Fibroblast of skin of left quadriceps (primary cell): ENCODE measurements around the gene RALY.
A peak's percentile ranks its signal among the peaks of the same experiment; 100 is the strongest.

Experiments
- DNase-seq, 2 experiments: peaks; one replicate each; pipeline ENCODE4 v3.0.0-alpha.2; 2013; ENCODE audit warnings: low read depth in 2 of 2

RALY gene

DNA sequence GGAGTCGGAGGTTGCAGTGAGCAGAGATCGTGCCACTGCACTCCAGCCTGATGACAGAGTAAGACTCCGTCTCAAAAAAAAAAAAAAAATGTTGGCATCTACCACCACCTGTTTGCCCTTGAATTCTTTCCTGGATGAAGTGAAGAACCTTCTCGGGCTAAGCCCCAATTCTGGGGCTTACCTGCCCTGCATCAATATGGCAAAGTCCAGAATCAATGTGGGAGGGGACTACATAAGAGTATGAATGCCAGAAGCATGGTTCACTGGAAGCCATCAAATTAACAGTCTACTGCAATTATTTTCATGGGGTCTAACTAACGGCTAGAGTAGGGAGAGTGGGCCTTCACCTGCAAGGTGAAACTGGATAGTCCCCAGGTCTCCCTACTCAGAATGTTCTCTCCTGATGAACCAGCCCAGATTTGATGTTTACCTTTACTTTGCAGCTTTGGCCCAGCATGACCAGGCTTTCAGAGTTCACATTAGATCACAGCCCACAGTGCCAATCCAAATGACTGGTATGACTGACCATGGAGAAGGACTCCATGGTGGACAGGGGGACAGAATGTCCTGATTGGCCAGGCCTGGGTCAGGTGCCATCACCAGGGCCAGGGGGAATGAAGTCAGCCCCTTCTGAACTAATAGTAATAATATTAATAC is 7.0 kb upstream of the RALY start:
- DNase-seq, result no peak

DNA sequence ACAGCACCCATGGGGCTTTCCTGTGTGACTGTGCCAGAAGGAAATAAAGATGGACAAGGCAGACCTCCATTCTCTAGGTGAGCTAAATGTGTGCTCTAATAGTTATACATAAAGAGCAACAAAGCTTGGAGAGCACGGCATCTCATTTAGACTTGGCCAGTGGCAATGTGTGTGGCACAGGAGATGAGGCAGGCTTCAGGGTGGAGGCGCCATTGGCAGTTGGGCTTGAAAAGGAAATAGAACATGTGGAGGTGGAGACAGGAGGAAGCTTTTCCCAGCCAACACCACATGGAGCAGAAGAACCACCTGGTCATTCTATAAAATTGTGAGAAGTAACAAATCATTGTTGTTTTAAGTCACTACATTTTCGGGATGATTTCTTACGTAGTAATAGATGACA is 3.6 kb upstream of the RALY start:
- DNase-seq, result no peak

DNA sequence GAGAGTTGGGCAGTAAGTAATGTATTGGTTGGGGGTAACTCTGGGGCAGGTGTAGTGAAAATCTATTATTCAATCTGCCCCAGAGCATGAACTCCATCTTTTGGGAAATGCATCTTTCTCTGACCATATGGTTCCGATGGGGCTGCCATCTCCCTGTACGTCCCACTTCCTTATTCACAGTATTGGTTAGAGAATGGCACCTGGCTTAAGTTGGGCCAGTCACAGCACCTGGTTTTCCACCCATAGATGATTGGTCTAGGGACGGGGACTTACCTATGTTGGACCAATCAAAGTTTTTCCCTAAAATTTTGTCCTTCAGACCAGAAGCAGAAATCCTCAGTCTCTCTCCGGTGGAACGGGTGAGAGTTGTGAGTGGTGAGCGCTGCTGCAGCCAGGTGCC is 2.2 kb upstream of the RALY start:
- DNase-seq, result no peak

DNA sequence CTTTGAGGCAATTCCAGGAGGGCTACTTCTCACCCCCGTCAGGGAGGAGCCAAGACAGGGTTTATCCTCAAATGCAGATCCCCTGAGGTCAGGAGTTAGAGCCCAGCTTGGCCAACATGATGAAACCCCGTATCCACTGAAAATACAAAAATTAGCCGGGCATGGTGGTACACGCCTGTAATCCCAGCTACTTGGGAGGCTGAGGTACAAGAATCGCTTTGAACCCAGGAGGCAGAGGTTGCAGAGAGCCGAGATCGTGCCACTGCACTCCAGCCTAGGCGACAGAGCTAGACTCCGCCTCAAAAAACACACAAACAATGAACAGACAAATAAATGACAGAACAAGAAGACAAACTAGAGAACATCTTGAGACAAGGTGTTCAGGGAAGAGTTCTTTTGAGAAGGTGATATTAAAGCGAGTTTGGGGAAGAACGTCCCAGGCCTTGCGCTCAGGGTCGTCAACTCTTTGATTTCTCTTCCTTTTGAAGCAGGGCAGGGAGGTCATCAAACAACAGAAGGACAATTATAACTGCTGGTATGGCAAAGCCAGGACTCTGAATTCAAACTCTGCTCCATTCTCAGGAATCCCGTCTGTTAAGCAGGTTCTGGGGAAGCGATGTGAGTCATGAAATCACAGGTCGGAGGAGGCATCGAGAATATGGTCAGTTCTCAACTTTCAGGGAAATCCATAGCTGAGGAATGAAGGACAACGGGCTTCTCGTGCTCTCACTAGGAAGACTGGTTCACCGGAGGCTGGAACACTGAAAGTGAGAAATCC is 1.4 kb upstream of the RALY start:
- DNase-seq, result no peak

DNA sequence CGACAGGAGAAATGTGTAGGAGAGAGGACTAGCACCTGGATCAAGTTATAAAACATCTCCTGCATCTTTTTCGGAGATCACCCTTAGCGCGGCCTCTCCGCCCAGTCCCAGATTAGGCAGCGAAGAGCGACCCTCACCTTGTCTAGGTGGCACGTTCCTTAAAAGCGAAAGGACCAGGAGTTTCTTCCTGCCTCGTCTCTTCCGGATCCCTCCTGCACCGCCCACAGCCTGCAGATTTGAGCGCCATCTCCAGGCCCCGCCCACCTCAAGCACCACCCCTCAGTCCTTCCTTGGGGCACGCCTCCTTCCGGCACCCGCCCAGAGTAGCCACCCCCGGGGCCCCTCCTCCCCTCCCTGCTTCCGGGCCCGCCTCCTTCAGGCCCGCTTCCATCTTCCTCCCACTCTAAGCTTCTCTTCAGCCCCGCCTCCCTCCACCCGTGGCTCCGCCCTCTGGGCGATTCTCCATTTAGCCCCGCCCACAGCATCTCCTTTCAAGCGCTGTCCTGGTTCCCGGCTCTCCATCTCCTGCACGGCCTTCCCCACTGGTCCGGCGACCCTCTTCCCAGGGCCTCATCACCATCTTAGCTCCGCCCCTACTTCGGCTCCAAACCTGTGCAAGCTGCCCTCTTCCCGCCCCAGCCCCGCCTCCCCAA is 662 bp upstream of the RALY start:
- DNase-seq, result peak; percentile 98 to 99

DNA sequence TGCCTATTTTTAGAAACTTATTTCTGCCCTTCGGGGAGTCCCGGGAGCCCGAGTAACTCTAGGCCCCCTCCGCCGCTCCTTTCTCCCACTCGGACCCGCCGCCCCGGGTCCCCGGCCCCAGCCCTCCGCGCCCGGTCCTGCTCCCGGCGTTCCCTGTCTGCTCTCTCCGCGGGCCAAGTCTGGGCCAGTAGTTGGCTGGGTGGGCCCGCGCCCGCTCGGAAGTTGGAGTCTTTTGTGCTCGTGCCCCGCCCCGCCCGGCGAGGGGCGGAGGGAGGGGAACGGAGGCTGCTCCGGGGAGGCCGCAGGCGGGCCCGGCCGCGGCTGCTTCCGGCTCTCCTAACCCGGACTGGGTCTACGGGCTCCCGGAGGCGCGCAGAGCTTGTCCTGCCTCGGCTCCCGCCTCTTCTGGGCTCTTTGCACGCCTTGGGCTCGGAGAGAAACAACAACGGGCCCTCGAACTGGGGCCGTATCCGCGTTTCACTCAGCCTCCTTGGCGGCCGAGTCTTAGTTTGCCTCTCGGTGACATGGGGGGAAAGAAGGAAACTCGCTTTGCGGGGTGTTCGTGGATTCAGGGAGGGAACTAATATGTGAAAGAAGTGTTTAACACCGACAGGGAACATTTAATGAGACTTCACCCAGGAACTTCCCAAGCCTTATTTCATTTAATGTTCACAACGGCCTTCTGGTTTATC is 657 bp downstream of the RALY start:
- DNase-seq, result peak; percentile 47 to 49

DNA sequence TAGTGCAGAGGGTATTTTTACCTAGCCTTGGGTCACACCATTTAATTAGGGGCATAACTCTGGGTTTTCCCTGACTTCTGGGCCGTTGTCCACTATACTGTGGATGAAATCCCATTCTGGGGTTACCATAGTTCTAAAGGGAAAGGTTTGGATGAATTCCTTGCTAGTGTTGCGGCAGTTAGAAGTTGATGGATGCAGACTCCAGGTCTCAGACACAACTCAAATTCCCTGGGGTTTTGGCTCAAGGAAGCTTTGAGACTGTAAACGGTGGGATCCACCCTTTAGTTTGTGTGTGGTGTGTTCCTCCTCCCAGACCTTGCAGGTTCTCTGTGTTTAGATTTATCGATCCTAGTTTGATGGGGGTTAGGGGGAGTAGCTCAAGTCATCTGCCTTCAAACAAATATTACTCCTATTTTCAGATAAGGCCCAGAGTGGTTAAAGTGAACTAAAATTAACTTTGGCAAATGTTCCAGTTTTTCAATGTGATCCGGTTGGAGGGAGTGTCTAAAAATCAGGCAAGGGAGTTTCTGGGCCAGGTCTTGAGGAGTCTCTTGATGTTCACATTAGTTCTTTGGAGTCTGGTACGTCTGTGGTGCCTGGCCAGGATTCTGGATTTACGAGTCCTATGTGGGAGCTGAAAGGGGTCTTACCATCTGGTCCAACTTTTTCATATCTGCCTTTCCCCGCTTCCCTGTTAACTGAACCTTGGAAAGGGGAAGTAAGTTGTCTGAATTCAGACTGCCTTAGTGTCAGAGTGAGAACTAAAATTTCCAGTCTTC is 1.5 kb downstream of the RALY start:
- no peak for DNase-seq

DNA sequence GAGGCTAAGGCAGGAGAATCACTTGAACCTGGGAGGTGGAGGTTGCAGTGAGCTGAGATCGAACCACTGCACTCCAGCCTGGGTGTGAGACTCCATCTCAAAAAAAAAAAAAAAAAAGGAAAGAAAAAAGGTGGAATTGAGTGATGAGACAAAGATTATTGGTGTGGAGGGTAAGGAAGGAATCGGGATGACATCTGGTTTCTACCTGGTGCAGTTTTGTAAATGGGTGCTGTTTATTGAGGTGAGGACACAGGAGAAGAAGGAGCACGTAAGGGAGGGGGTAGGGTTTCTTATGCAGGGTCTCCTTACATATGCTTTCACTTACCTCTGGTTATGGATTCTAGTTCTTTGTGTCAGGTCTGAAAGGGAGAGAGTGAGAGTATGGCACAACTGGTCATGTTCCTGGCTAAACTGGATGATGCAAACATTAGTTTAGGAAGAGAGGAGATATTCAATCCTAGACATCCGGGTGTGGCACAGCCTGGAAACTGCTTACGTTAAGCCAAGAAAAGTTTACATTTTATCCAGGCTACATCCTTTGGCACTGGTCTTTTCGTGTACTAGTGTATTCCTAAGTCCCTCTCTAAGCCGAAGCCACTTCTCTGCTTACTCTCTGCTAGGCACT is 5.4 kb downstream of the RALY start:
- no peak for DNase-seq

DNA sequence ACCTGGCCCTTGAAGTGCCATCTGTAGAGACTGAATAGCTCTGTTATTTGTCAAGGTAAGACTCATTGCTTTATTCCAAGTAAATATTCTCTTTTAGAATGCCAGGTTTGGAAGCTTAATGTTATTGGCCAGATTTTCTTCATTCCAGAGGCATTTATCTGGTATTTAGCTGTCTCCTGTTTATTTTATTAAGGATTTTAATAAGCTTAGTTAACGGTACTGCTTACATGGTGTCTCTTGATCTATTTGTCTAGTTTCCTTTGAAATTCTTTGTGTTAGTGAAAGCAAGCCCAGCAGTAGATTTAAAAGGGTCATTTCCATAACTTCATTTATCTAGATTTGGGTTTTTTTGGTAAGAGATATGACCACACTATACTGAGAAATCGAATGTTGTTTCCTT is 7.7 kb downstream of the RALY start:
- DNase-seq, result no peak

DNA sequence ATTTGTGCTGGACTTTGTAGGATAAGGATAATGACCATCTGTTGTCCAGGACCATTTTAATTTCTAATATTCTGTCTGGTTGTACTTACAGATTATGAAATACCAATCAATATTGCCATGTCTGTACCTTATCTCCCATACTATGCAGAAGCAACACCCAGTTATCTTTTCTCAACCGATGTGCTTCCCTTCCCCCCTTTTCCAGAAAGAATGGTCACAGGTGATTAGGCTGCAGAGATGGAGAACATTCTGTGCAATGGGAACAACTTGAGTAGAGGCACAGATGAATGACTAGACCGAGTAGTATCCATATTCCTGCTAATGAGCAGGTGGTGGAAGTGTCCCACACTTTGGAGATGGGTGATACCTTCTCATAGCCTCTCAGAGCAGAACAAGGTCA is 10.5 kb downstream of the RALY start:
- DNase-seq, result no peak

DNA sequence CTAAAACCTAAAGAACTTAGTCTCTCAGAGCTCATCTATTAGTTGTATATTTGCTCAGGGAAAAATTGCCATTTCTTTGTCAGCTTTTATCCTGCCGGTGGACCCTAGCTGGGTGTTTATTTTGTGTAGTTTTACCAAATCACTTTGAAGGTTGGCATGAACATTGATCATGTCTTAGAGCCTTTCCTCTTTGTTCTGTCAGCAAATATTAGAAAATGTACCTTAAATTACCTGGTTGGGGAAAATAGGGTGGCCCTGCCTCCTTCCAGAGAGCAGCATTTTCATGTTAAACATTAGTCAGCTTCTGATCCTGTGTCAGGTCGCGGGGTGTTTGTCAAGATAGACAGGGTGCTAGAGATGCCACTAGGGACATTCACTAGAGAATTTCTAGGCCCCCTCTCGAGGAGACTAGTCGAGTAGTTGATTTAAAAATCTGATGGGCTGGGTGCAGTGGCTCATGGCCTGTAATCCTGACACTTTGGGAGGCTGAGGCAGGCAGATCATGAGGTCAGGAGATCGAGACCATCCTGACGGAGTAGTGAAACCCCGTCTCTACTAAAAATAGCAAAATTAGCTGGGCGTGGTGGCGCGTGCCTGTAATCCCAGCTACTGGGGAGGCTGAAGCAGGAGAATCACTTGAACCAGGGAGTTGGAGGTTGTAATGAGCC is 11.2 kb downstream of the RALY start:
- DNase-seq, result no peak

DNA sequence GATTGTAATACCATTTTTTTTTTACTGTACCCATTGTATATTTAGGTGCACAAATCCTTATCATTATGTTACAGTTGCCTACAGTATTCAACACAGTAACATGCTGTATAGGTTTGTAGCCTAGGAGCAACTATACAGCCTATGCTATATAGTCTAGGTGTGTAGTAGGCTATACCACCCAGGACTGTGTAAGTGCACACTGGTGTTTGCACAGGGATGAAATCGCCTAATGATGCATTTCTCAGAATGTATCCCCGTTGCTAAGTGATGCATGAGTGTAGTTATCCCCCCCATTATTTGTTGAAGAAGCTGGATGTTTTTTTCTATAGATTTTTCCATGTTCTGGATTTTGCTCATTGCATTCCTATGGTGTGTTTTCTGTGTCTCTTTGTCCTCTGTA is 12.9 kb downstream of the RALY start:
- DNase-seq, result no peak

DNA sequence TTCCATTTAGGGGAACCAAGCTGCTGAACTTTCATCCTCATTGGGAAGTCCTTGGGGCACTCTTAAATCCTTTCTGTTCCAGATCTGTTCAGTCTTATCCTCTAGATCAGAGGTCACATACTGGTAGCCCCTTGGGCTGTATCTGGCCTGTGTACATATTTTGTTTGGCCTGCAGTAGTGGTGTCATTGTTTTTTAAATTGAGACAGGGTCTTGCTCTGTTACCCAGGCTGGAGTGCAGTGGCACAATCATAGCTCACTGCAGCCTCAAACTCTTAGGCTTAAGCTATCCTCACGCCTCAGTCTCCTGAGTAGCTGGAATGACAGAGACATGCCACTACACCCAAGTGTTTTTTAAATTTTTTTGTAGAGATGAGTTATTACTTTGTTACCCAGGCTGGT is 14.8 kb downstream of the RALY start:
- DNase-seq, result no peak

DNA sequence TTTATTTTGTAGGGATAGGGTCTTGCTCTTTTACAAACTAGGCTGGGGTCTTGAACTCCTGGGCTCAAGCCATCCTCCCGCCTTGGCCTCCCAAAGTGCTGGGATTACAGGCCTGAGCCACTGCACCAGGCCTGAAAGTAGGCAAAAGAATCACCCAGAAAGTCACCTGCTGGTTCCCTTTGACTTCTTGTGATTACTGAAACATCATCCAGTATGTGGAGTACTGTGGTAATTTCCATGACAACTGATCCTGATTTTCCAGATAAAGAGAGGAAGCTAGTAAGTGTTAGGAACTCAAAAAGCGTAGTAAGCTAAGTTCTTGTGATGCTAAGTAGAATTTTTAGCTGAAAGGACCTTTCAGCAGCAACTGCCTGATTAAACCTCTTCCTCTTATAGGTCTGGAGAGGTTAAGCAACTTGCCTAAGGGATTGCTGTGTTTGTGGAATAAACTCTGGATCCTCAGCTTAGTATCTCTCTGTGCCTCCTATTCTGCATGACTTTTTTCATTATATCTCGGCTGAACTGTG is 16.8 kb downstream of the RALY start:
- DNase-seq, result no peak

DNA sequence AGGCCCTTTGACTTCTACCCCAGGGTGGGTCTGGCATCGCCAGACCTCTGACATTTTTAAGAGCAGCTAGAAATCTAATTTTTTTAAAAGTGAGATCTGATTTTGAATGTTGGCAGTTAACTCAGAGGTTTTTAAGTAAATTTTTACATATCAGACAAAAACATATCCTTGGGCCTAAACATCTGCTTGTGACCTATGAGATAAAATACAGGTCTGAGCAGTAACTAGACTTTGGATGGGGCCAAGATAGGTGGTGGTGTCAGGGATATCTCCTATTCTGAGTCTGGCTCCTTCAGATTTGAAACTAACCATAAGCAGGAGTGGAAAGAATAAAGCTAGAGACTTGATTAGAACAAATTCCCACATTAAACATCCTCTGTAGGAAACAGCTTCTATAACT is 17.6 kb downstream of the RALY start:
- no peak for DNase-seq

DNA sequence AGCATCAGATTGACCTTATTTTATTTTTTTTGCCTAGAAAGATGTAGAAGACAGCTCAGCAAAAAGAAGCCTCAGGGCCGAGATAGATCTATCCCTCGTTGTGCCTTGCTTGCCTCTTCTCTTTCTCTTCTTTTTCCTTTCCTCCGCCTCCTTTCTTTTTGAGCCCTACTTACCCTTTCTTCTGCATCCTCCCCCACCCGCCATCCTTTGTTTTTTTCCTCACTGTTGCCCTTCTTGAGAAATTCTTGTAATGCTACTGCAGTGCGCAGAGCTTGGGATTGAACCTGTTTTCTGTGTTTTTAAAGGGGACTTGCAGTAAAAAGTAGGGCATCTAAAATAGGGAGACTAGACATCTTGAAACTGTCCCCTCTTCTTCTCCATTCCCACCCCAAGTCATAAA is 18.6 kb downstream of the RALY start:
- DNase-seq, result no peak

DNA sequence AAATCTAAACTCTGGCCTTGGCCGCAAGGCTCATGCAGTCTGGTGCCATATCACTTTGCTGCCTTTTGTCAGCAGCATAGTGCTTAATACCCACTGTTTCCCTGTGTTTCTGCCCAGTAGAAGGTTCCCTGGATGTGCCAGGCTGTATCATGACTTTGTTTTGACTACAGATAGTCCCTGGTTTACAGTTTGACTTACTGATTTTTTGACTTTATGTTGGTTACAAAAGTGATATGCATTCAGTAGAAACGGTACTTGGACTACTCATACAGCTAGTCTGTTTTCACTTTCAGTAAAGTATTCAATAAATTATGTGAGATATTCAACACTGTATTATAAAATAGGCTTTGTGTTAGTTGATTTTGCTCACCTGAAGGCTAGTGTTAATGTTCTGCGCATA is 19.0 kb downstream of the RALY start:
- DNase-seq, result no peak

DNA sequence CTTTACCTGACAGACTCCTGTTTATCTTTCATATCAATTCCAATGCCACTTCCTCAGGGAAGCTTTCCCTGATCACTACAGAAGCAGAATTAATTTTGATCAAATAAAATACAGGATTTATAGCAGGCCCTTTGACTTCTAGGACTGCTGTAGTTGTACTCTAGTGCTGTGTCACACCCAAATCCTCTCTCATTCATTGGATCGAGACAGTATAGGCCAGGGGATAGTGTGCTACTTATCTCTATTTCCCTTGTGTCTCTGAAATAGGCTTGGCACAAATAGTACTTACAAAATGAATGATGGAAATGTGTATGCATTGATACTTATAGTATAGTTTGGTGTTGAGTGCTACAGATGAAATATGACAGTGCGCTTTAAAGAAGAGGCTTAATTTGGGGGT is 19.8 kb downstream of the RALY start:
- no peak for DNase-seq

DNA sequence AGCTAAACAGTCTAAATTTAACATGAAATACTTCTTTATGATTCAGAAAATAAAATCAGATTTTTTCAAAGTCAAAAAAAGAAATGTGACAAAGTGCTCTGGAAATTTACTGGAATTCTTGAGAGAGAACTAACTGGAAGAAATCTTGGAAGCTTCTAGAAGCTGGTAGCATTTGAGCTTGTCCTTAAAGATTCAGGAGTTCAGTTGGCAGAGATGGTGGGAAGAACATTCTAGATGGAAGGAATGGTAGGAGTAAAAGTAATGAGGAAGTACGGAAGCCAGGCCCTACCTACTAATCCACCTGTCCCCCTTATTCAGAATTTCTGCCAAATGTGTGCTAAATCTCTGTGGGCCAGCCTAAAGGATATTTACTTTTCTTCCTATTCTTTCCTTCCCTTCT is 21.2 kb downstream of the RALY start:
- DNase-seq, result no peak
